Measurements from ENCODE around the gene APOF. TPM values are rescaled to one million over a fixed set of nuclear protein-coding genes. Genes with fewer than 3 reads are reported as not detected.

APOF gene
- total and polyA plus RNA-seq, 2 of the 13 experiments (the other 11 are each of a cell fraction or from before 2014, with no cell fraction given): 3.3 to 23.9 TPM

DNA sequence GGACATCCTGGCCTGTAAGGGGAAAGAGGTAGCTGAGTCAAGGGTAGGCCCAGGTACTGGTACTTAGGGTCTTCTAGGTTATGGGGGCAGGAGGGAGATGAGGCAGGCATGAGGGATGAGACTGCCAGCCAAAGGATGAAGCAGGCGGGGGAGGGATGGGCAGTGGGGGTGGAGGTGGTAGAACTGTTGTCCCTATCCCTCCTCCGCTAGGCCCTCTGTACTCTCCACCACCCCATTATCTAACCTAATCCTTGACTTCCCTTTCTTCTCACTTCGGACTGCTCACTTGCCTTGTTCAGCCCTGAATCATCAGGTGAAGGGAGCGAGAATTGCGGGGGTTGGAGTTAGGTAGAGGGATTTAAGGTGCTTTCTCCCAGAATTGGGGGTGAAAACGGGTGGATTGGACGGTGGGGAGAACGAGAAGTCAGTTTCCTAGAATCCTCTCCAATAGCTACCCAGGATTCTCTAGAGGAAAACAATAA is 29.4 kb downstream of the APOF start (continued):
- TF ChIP-seq, protein P1, sequence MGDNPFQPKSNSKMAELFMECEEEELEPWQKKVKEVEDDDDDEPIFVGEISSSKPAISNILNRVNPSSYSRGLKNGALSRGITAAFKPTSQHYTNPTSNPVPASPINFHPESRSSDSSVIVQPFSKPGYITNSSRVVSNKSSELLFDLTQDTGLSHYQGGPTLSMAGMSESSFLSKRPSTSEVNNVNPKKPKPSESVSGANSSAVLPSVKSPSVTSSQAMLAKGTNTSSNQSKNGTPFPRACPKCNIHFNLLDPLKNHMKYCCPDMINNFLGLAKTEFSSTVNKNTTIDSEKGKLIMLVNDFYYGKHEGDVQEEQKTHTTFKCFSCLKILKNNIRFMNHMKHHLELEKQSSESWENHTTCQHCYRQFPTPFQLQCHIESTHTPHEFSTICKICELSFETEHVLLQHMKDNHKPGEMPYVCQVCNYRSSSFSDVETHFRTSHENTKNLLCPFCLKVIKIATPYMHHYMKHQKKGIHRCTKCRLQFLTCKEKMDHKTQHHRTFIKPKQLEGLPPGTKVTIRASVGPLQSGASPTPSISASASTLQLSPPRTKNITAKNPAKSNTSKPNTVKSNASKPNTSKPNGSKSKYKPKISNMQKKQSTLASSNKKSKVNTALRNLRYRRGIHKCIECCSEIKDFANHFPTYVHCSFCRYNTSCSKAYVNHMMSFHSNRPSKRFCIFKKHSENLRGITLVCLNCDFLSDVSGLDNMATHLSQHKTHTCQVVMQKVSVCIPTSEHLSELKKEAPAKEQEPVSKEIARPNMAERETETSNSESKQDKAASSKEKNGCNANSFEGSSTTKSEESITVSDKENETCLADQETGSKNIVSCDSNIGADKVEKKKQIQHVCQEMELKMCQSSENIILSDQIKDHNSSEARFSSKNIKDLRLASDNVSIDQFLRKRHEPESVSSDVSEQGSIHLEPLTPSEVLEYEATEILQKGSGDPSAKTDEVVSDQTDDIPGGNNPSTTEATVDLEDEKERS (CRISPR knock-in tag; IDR thresholded peaks at IDR 0.05): no peak
- TF ChIP-seq ARHGAP35 (CRISPR knock-in tag; IDR thresholded peaks at IDR 0.05; ENCODE audit: borderline replicate concordance) (no peak), POLR2A (IDR thresholded peaks at IDR 0.05; ENCODE audit: insufficient read depth in 1 of 2, low read depth in 2 of 2, low read length in 2 of 2) (peak in 1 of 2 experiments; percentile 9; a peak in 2 of 4 replicates), ZNF274 (CRISPR knock-in tag; IDR thresholded peaks at IDR 0.05) (peak; percentile 70), ESRRA (CRISPR knock-in tag; IDR thresholded peaks at IDR 0.05; ENCODE audit: low read depth) (no peak), ZNF329 (CRISPR knock-in tag; IDR thresholded peaks at IDR 0.05; ENCODE audit: low read depth) (no peak), ZFY (CRISPR knock-in tag; IDR thresholded peaks at IDR 0.05) (peak; percentile 48), SOX13 (IDR thresholded peaks at IDR 0.05) (no peak), SOX13 (CRISPR knock-in tag; conservative IDR thresholded peaks at IDR 0.05 in 1 of 2, IDR thresholded peaks at IDR 0.05 in 1 of 2) (peak in 1 of 2 experiments; percentile 3; a peak in 1 of 4 replicates), GPN1 (CRISPR knock-in tag; IDR thresholded peaks at IDR 0.05; ENCODE audit: borderline replicate concordance) (no peak), ZNF619 (CRISPR knock-in tag; IDR thresholded peaks at IDR 0.05) (no peak), DPF2 (CRISPR knock-in tag; IDR thresholded peaks at IDR 0.05; ENCODE audit: borderline replicate concordance, low read depth) (no peak), STAG1 (CRISPR knock-in tag; IDR thresholded peaks at IDR 0.05) (no peak), SKI (IDR thresholded peaks at IDR 0.05; ENCODE audit: partially characterized antibody) (no peak), KDM5B (CRISPR knock-in tag; IDR thresholded peaks at IDR 0.05; ENCODE audit: borderline replicate concordance) (no peak), MED1 (CRISPR knock-in tag; IDR thresholded peaks at IDR 0.05) (no peak)
- TF ChIP-seq, protein P2, sequence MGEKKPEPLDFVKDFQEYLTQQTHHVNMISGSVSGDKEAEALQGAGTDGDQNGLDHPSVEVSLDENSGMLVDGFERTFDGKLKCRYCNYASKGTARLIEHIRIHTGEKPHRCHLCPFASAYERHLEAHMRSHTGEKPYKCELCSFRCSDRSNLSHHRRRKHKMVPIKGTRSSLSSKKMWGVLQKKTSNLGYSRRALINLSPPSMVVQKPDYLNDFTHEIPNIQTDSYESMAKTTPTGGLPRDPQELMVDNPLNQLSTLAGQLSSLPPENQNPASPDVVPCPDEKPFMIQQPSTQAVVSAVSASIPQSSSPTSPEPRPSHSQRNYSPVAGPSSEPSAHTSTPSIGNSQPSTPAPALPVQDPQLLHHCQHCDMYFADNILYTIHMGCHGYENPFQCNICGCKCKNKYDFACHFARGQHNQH (CRISPR knock-in tag; IDR thresholded peaks at IDR 0.05): no peak
- TF ChIP-seq, protein P3, sequence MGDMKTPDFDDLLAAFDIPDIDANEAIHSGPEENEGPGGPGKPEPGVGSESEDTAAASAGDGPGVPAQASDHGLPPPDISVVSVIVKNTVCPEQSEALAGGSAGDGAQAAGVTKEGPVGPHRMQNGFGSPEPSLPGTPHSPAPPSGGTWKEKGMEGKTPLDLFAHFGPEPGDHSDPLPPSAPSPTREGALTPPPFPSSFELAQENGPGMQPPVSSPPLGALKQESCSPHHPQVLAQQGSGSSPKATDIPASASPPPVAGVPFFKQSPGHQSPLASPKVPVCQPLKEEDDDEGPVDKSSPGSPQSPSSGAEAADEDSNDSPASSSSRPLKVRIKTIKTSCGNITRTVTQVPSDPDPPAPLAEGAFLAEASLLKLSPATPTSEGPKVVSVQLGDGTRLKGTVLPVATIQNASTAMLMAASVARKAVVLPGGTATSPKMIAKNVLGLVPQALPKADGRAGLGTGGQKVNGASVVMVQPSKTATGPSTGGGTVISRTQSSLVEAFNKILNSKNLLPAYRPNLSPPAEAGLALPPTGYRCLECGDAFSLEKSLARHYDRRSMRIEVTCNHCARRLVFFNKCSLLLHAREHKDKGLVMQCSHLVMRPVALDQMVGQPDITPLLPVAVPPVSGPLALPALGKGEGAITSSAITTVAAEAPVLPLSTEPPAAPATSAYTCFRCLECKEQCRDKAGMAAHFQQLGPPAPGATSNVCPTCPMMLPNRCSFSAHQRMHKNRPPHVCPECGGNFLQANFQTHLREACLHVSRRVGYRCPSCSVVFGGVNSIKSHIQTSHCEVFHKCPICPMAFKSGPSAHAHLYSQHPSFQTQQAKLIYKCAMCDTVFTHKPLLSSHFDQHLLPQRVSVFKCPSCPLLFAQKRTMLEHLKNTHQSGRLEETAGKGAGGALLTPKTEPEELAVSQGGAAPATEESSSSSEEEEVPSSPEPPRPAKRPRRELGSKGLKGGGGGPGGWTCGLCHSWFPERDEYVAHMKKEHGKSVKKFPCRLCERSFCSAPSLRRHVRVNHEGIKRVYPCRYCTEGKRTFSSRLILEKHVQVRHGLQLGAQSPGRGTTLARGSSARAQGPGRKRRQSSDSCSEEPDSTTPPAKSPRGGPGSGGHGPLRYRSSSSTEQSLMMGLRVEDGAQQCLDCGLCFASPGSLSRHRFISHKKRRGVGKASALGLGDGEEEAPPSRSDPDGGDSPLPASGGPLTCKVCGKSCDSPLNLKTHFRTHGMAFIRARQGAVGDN (CRISPR knock-in tag; IDR thresholded peaks at IDR 0.05): no peak
